NOMO-1 treated with DMSO at 0.1 percent for 48 hours (cell line): ENCODE data around the gene TARDBP.
A peak's percentile ranks its signal among the peaks of the same experiment; 100 is the strongest.
"Not testable (repeated sequence)": the region's sequence is repeated elsewhere in the genome, so short reads cannot be mapped to it uniquely, and the experiment has no call there.

Experiments
- DNase-seq: peaks from one replicate; lab custom pipeline; 2025; ENCODE audit not compliant: unreplicated experiment; lab: John Stamatoyannopoulos, UW

TARDBP gene

GRCh38 chr1:11059155-11059967 is 46.9 kb downstream of the TARDBP start:
- DNase-seq, result no peak

GRCh38 chr1:11059968-11060830 is 47.7 kb downstream of the TARDBP start, which contains the start of gene SRM:
SRM (minus strand) TSS chr1:11060018; CDS start chr1:11059943, 75 bp downstream.
- peak; percentile 85 for DNase-seq

GRCh38 chr1:11061652-11062365 is 49.4 kb downstream of the TARDBP start:
- no peak for DNase-seq

GRCh38 chr1:11062965-11063401 is 50.5 kb downstream of the TARDBP start:
- no peak for DNase-seq

- DNase-seq, result not testable (repeated sequence)
These were observed 51.6 kb downstream of the TARDBP start for GRCh38 chr1:11063937-11064537.

- no peak for DNase-seq
These were observed 52.5 kb downstream of the TARDBP start for GRCh38 chr1:11064942-11065341.

GRCh38 chr1:11065796-11066195 is 53.3 kb downstream of the TARDBP start:
- DNase-seq, result no peak

GRCh38 chr1:11067716-11068599 is 55.5 kb downstream of the TARDBP start:
- no peak for DNase-seq

GRCh38 chr1:11068600-11069473 is 56.4 kb downstream of the TARDBP start:
- no peak for DNase-seq

- no peak for DNase-seq
These were observed 58.4 kb downstream of the TARDBP start for GRCh38 chr1:11070876-11071275.

- DNase-seq, result no peak
These were observed 59.2 kb downstream of the TARDBP start for GRCh38 chr1:11071463-11072215.

- DNase-seq, result no peak
These were observed 59.9 kb downstream of the TARDBP start for GRCh38 chr1:11072216-11072917.

- DNase-seq, result not testable (repeated sequence)
These were observed 60.9 kb downstream of the TARDBP start for GRCh38 chr1:11073398-11073797.
